GM12891 (cell line): ENCODE measurements around the gene GRB2.
"Not testable (repeated sequence)": the region's sequence is repeated elsewhere in the genome, so short reads cannot be mapped to it uniquely, and the experiment has no call there.

Source experiments
- DNase-seq: peaks from one replicate; pipeline ENCODE4 v3.0.0; 2011; ENCODE audit warnings: low spot score; ENCODE audit not compliant: insufficient read length
- FAIRE-seq: peaks from 2 replicates; lab custom pipeline; 2011; peaks lifted over from hg19 to GRCh38; lab: Jason Lieb, UNC
- PAX5 ChIP-seq: IDR thresholded peaks from 2 replicates; pipeline ENCODE4 v1.6.1; 2011; ENCODE audit warnings: low read length, moderate library complexity, mild to moderate bottlenecking; ENCODE audit not compliant: insufficient read depth, severe bottlenecking
- POLR2A ChIP-seq: IDR thresholded peaks from 2 replicates; pipeline ENCODE4 v1.6.1; 2011; ENCODE audit warnings: low read depth, low read length, control low read depth
- POLR2AphosphoS5 ChIP-seq: IDR thresholded peaks from 2 replicates; pipeline ENCODE4 v1.6.1; 2011; ENCODE audit warnings: low read depth, low read length, control low read depth
- POU2F2 ChIP-seq: IDR thresholded peaks from 2 replicates; pipeline ENCODE4 v1.6.1; 2011; ENCODE audit warnings: low read depth, mild to moderate bottlenecking, control low read depth, low read length, moderate library complexity
- SPI1 ChIP-seq: IDR thresholded peaks from 2 replicates; pipeline ENCODE4 v1.6.1; 2011; ENCODE audit warnings: low read depth, low read length, control low read depth
- TAF1 ChIP-seq: IDR thresholded peaks from 2 replicates; pipeline ENCODE4 v1.6.1; 2011; ENCODE audit warnings: low read depth, low read length, control low read depth

Gene GRB2

DNA sequence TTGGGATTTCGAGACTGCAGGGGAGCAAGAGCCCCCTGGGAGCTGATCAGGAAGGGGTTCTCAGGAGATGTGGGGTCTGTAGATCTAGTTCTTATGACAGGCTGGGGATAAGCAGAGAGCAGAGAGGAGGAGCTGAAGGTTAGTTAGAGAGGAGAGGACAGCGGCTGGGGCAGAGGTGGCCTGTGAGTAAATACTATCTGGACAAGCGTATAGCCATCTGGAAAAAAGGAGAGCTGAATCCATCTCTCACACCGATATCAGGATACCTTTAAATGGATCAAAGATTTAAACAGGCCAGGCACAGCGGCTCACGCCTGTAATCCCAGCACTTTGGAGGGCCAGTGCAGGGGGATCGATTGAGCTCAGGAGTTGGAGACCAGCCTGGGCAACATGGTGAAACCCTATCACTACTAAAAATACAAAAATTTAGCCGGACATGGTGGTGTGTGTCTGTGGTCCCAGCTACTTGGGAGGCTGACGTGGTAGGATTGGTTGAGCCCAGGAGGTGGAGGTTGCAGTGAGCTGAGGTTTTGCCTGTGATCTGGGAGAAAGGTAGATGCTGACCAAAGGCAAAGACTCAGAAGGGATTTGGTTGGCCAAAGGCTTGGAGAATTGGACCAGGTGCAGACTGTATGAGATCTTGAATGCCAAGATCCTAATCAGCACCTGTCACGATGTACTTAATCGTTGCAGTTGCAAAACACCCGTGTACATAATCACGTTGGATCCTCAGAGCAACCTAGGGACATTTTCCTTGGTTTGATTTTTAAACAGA lies 97.3 kb downstream of the GRB2 start:
- no peak for FAIRE-seq
- no peak for DNase-seq
- TF ChIP-seq POLR2AphosphoS5 (no peak), POLR2A (no peak), POU2F2 (no peak), PAX5 (no peak), SPI1 (no peak), TAF1 (no peak)

DNA sequence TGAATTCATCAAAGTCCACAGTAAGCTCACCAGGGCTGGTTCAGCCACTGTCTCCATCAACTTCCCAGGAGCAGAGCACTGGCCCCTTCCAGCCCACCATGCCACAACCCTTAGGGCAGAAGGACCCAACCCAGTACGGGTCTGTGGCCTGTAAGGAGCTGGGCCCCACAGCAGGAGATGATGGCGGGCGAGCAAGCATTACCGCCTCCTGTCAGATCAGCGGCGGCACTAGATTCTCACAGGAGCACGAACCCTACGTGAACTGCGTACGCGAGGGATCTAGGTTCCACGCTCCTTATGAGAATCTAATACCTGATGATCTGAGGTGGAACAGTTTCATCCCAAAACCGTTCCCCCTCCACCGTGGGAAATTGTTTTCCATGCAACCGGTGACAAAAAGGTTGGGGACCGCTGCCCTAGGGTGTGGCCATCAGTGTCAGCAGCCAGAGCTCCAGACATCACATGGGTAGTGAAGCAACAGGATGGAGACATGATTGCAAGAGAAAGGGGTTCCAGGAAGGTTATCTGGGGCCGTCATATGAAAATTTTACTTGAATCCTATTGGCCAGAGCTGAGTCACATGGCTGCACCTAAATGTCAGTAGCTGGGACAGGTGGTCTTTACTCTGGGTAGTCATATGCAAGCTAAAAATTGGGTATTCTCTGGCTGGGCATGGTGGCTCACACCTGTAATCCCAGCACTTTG lies 103.8 kb downstream of the GRB2 start:
- FAIRE-seq (no peak), DNase-seq (no peak)
- TF ChIP-seq POLR2A (no peak), PAX5 (no peak), SPI1 (no peak), POLR2AphosphoS5 (no peak), POU2F2 (no peak), TAF1 (no peak)

GRCh38 chr17:75301049-75301448 lies 104.4 kb downstream of the GRB2 start:
- TF ChIP-seq PAX5 (no peak), POLR2A (no peak), TAF1 (no peak), SPI1 (no peak), POLR2AphosphoS5 (no peak), POU2F2 (no peak)
- DNase-seq (no peak), FAIRE-seq (no peak)

DNA sequence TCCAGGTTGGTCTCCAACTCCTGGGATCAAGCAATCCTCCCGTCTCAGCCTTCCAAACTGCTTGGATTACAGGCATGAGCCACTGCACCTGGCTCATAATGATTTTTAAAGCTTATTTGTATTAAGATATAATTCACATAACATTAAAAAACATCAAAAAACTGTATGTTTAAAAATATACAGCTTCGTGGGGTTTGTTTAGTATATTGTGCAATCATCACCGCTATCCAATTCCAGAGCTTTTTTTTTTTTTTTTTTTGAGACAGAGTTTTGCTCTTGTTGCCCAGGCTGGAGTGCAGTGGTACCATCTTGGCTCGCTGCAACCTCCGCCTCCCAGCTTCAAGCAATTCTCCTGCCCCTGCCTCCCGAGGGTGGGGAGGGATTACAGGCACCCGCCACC lies 105.2 kb downstream of the GRB2 start:
- no peak for DNase-seq
- FAIRE-seq, result no peak
- no peak for TF ChIP-seq POLR2A
- TF ChIP-seq POLR2AphosphoS5, result no peak
- TF ChIP-seq POU2F2, result no peak
- TF ChIP-seq SPI1, result no peak
- TF ChIP-seq PAX5, result no peak
- TF ChIP-seq TAF1, result no peak

DNA sequence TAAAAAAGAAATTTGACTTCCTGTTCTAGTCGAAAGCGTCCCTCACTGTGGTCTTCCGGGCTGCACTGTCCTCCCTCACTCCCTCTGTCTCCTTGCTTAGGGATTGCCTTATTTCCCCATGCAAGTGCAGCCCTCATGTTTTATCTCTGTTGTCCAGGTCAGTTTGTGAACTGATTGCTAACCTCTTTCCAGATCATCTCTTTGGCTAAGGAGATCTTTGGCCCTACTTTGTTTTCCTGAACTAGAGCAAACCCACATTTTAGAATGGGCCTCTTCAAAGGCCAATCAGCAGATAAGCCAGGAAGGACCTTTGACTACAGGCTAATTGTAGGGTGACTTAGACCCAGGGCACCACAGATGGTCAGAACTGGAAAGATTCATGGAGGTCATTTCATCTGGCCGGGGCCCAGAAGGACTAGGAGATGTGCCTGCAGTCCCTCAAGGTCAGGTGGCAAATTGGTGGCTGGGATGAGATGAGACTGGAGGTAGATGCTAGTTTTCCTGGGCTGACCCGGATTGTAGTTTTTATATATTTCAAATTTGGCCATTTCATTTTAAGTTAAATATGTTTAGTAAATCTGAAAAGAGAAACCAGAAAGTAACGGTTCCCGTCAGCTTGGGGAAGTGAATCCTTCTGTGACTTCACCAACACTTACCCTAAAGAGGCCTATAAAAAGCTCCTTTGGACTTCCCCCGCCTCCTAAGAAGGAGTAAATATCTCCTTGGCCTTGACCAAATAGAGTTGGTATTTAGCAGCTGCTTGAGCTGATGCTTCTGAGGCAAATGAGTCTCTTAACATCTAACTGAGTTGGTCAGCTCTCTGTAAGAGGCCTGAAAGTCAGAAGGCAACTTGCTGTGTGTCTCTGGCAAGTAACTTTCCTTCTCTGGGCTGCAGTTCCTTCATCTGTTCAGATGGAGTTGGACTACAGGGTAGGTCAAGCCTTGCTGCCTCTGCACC lies 110.0 kb downstream of the GRB2 start:
- DNase-seq (no peak), FAIRE-seq (peak; percentile 82)
- peak; percentile 93 for TF ChIP-seq POLR2AphosphoS5
- no peak for TF ChIP-seq PAX5
- TF ChIP-seq SPI1, result peak; percentile 97
- peak; percentile 95 for TF ChIP-seq POLR2A
- peak; percentile 79 for TF ChIP-seq TAF1
- peak; percentile 80 for TF ChIP-seq POU2F2

- not testable (repeated sequence) for FAIRE-seq, DNase-seq
Measured at GRCh38 chr17:75292810-75293448, 112.5 kb downstream of the GRB2 start.

DNA sequence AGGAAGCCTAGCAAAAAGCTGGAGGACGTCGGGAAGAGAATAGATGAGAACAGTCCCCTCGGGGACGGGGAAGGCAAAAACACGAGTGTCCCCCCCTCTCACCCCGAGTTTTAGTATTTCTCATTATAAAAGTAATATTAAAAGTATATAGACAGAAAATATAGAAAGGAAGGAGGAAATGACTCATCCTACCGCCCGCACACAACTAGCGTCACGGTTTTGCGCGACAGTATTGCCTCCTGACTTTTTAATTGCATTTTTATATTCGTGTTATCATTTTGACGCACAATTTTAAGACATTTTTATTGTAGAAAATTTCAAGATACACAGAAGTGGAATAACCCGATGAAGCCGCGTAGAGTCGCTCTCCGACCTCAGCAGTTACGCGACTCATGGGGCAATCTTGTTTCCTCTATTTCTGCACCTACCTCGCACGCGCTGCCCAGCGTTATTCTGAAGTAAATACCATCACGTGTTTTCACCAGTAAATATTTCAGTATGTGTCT lies 115.6 kb downstream of the GRB2 start:
- TF ChIP-seq POLR2AphosphoS5, result no peak
- TF ChIP-seq POLR2A, result no peak; the same call in 1 of the 2 replicates
- TF ChIP-seq POU2F2, result no peak
- no peak for TF ChIP-seq TAF1
- no peak for TF ChIP-seq PAX5
- TF ChIP-seq SPI1, result no peak
- DNase-seq (no peak), FAIRE-seq (peak; percentile 72)

GRCh38 chr17:75289115-75289831 lies 116.2 kb downstream of the GRB2 start, which contains the start of gene SLC25A19:
Gene SLC25A19 (minus strand): TSS chr17:75289433. CDS start chr17:75286764, 2,669 bp downstream.
- DNase-seq, result peak; percentile 92
- peak; percentile 100 for FAIRE-seq
- TF ChIP-seq POLR2AphosphoS5 (peak; percentile 88), TAF1 (peak; percentile 72; the same call in 1 of the 2 replicates), SPI1 (no peak), POLR2A (peak; percentile 84), PAX5 (no peak), POU2F2 (peak; percentile 43; the same call in 1 of the 2 replicates)
